ENCODE results near the gene PIK3AP1. TPM values are rescaled to one million over a fixed set of nuclear protein-coding genes. Genes with fewer than 3 reads are reported as not detected.

The PIK3AP1 gene
- total and polyA plus RNA-seq, 2 of the 13 experiments (the other 11 are each of a cell fraction or from before 2014, with no cell fraction given), result 3.6 to 13.8 TPM

DNA sequence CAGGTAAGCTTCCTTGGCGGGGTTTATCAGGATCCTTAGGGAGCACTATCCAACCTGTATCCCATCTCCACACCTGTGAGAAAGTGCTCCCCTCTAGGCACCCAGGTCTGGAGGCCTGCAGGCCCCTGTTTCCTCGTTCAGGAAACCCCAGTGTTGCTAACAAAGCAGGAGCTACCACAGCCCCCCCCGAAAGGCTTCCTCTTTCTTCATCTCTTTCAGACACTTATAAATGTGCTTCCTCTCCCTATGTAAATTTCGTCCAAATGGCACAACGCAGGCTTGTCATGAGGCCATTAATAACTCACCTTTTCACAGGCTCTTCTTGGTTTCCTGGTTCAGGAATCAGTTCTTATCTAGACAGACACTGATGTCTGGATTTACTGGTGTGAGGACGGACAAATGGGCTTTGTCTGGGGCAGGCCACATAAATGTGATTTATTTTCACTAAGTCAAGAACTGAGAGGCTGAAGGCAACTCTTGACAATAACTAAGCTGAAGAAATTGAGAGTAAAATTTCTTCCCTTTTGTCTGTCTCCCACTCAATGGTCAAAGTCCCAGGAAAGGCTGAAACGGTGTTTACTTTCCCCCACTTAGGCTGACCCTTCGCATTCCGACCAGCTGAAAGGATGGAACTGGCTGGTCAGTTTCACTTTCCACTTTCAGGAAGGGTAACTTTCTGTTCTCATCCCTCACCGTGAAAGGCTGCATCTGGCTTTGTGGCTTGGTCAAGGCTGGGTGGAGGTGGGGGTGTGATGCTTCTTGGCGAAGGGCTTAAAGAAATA, 46.8 kb downstream of the PIK3AP1 start (continued):
- TF ChIP-seq, protein P1, sequence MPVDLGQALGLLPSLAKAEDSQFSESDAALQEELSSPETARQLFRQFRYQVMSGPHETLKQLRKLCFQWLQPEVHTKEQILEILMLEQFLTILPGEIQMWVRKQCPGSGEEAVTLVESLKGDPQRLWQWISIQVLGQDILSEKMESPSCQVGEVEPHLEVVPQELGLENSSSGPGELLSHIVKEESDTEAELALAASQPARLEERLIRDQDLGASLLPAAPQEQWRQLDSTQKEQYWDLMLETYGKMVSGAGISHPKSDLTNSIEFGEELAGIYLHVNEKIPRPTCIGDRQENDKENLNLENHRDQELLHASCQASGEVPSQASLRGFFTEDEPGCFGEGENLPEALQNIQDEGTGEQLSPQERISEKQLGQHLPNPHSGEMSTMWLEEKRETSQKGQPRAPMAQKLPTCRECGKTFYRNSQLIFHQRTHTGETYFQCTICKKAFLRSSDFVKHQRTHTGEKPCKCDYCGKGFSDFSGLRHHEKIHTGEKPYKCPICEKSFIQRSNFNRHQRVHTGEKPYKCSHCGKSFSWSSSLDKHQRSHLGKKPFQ (CRISPR knock-in tag; IDR thresholded peaks at IDR 0.05; ENCODE audit: insufficient replicate concordance), result no peak
- no peak for TF ChIP-seq ZNF724P (CRISPR knock-in tag; IDR thresholded peaks at IDR 0.05; ENCODE audit: borderline replicate concordance)
- TF ChIP-seq MYC (CRISPR knock-in tag; IDR thresholded peaks at IDR 0.05; ENCODE audit: borderline replicate concordance), result no peak
- 0 out of 2 replicates have a peak, but pooled peaks have one; percentile 14 for TF ChIP-seq ZFX (CRISPR knock-in tag; IDR thresholded peaks at IDR 0.05; ENCODE audit: low read depth)
- TF ChIP-seq PCBP1 (IDR thresholded peaks at IDR 0.05; ENCODE audit: borderline replicate concordance, low read depth, low read length), result no peak
- TF ChIP-seq ELF3 (CRISPR knock-in tag; IDR thresholded peaks at IDR 0.05), result 0 out of 2 replicates have a peak, but pooled peaks have one; percentile 11
- TF ChIP-seq, protein P2, sequence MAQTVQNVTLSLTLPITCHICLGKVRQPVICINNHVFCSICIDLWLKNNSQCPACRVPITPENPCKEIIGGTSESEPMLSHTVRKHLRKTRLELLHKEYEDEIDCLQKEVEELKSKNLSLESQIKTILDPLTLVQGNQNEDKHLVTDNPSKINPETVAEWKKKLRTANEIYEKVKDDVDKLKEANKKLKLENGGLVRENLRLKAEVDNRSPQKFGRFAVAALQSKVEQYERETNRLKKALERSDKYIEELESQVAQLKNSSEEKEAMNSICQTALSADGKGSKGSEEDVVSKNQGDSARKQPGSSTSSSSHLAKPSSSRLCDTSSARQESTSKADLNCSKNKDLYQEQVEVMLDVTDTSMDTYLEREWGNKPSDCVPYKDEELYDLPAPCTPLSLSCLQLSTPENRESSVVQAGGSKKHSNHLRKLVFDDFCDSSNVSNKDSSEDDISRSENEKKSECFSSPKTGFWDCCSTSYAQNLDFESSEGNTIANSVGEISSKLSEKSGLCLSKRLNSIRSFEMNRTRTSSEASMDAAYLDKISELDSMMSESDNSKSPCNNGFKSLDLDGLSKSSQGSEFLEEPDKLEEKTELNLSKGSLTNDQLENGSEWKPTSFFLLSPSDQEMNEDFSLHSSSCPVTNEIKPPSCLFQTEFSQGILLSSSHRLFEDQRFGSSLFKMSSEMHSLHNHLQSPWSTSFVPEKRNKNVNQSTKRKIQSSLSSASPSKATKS (CRISPR knock-in tag; IDR thresholded peaks at IDR 0.05), result no peak
- no peak for TF ChIP-seq ZNF251 (CRISPR knock-in tag; IDR thresholded peaks at IDR 0.05)
- TF ChIP-seq ZNF557 (CRISPR knock-in tag; IDR thresholded peaks at IDR 0.05), result no peak
- TF ChIP-seq ZNF333 (CRISPR knock-in tag; IDR thresholded peaks at IDR 0.05; ENCODE audit: borderline replicate concordance), result no peak
- TF ChIP-seq, protein P3, sequence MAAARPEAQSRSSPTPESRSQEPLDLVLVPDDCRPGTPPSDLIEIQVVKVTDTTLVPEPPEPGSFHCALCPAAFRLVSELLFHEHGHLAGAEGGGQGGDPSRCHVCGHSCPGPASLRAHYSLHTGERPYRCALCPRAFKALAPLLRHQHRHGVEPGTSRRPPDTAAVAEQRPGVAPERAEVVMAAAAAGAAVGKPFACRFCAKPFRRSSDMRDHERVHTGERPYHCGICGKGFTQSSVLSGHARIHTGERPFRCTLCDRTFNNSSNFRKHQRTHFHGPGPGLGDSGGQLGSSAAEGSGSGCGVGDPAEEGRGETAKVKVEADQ (CRISPR knock-in tag; IDR thresholded peaks at IDR 0.05; ENCODE audit: borderline replicate concordance), result peak; percentile 71; the same call in 1 of the 2 replicates
- no peak for TF ChIP-seq FOXM1 (CRISPR knock-in tag; IDR thresholded peaks at IDR 0.05)
- no peak for TF ChIP-seq KDM3A (CRISPR knock-in tag; IDR thresholded peaks at IDR 0.05; ENCODE audit: low read depth)
- TF ChIP-seq KDM5B (CRISPR knock-in tag; IDR thresholded peaks at IDR 0.05; ENCODE audit: borderline replicate concordance), result no peak
- TF ChIP-seq SMARCC2 (IDR thresholded peaks at IDR 0.05), result no peak
- no peak for TF ChIP-seq SMYD3 (CRISPR knock-in tag; IDR thresholded peaks at IDR 0.05)
- no peak for TF ChIP-seq ARID2 (CRISPR knock-in tag; IDR thresholded peaks at IDR 0.05; ENCODE audit: borderline replicate concordance)
- TF ChIP-seq, protein P4, sequence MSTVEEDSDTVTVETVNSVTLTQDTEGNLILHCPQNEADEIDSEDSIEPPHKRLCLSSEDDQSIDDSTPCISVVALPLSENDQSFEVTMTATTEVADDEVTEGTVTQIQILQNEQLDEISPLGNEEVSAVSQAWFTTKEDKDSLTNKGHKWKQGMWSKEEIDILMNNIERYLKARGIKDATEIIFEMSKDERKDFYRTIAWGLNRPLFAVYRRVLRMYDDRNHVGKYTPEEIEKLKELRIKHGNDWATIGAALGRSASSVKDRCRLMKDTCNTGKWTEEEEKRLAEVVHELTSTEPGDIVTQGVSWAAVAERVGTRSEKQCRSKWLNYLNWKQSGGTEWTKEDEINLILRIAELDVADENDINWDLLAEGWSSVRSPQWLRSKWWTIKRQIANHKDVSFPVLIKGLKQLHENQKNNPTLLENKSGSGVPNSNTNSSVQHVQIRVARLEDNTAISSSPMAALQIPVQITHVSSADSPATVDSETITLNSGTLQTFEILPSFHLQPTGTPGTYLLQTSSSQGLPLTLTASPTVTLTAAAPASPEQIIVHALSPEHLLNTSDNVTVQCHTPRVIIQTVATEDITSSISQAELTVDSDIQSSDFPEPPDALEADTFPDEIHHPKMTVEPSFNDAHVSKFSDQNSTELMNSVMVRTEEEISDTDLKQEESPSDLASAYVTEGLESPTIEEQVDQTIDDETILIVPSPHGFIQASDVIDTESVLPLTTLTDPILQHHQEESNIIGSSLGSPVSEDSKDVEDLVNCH (CRISPR knock-in tag; IDR thresholded peaks at IDR 0.05), result no peak
- TF ChIP-seq, protein P5, sequence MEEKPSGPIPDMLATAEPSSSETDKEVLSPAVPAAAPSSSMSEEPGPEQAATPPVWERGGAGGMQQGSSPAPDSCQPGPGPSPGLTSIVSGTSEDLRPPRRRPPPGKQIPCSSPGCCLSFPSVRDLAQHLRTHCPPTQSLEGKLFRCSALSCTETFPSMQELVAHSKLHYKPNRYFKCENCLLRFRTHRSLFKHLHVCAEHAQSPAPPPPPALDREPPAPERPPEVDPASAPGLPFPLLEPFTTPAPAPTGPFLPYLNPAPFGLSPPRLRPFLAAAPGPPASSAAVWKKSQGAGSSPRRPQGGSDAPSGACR (CRISPR knock-in tag; IDR thresholded peaks at IDR 0.05), result no peak
